ENCODE measurements around the gene UNC45A.

UNC45A gene

DNA sequence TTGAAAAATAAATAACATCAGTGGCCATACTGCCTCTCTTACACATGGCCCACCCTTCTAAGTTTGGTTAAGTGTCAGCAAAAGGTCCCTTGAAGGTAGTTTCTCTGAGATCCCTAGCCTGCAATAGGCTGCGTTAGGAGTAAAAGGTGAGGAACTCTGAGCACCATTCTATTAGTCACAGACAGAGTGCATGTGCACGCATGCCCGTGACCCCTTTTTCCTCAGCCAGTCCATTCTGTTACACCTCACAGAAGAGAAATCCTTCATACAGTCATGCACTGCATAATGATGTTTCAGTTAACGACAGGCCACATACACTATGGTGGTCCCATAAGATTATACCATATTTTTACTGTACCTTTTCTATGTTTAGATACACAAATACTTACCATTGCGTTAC lies 32.1 kb downstream of the UNC45A start:
- no peak for DNase-seq

DNA sequence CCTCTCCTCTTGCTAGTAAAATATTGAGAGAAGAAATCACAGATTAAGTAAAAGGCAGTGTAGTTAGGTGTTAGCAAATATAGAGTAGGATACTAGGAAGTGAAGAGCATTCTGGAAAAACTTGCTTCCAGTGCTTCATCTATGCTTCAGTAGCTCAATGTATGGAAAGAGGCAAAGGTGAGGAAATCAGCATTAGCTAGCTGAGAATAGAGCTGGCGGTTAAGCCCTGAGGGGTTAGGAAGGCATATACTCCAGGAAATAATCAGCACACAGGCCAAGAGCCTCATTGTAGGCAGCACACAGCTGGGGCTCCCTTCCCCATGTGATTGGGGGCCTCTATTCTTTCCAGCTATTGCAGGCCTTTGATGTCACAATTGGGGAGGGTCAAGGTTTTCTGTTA lies 33.3 kb downstream of the UNC45A start:
- no peak for DNase-seq

DNA sequence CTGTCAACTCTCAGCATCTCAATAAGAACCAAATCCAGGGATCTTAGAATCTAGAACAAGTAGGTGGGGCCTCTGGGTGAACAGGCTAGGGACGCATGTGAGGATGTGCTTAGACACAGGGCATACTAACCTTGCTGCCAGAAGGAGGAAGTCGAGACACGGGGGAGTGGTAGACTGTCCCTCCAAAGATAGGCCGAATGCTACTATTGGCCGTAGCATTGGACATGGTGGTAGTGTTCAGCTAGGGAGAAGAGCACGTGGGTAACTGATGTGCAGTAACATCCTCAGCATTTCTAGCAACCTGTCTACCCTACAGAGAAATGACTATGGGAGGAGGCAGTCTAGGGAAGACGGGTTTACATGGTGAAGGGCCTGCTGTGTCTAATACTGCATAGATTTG lies 35.2 kb downstream of the UNC45A start:
- no peak for DNase-seq

- no peak for DNase-seq
Observed at GRCh38 chr15:90972133-90972532, 37.0 kb downstream of the UNC45A start.

DNA sequence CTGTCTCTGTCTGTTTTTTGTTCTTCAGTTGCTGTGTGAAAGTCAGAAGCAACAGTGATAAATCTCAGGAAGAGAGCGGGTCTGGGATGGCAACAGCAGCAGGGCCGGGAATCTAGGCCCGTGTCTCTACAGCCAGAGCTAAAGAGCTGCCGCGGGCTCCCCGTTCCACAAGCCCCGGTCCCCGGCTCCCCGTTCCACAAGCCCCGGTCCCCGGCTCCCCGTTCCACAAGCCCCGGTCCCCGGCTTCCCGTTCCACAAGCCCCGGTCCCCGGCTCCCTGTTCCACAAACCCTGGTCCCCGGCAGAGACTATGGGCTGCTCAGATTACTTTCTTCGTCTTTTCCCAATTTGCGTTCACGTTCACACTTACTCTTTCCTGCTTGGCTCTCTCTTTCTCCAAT lies 39.1 kb downstream of the UNC45A start:
- DNase-seq, result no peak

- no peak for DNase-seq
Observed at GRCh38 chr15:90979582-90979981, 44.5 kb downstream of the UNC45A start.

DNA sequence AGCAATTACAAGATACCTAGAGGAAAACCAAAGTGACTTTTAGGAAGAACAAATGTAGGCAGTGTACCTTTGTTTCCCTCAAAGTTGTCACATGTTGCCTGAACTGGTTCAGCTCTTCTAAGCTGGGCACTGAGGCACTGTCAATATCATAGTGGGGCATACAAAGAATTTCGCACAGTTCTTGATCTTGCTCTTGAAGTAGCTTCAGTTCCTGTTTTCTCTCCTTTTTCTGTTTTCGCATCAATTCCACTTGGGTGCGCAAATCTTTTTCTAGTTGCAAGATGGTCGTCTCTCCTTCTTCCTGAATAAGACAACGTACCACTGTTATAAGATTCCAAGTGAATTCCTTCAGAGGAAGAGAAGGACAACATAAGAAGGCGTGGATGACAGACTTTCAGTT lies 46.6 kb downstream of the UNC45A start:
- DNase-seq, result no peak

DNA sequence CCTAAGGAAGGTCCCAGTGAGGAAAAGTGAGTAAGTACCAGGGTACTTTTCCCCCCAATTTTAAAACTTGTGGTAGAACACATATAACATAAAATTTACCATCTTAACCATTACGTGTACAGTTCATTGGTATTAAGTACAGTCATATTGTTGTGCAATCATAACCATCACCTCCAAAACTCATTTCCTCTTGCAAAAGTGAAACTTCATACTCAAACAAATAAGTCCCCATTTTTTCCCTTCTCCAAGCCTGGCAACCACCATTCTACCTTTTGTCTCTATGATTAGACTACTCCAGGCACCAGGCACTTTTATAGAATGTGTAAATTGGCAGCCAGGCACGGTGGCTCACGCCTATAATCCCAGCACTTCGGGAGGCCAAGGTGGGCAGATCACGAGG lies 47.0 kb downstream of the UNC45A start:
- peak; percentile 16 to 25 for DNase-seq

DNA sequence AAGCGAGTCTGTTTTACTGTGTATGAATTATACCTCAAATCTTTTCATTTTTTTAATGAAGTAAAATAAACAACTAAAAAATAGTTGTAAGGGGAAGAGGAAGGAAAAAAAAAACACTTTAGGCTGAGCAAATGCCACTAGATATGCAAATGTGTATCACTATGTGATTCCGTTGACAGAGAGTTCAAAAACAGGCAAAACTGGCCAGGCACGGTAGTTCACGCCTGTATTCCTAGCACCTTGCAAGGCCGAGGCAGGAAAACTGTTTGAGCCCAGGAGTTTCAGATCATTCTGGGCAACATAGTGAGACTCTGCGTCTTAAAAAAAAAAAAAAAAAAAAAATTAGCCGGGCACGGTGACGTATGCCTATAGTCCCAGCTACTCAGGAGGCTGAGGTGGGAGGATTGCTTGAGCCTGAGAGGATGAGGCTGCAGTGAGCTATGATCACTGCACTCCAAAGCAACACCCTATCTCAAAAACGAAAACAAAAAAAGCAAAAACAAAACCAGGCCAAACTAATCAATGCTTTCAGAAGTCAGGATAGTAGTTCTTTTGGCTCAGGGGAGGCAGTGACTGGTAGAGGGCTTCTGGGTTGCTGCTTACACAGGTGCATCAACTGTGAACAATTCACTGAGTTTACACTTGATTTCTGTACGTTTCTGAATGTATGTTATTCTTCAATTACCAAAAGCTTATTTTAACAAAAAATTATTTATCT lies 51.9 kb downstream of the UNC45A start:
- DNase-seq, result no peak

GRCh38 chr15:90987561-90988141 lies 52.6 kb downstream of the UNC45A start:
- DNase-seq, result no peak

GRCh38 chr15:90988296-90988695 lies 53.2 kb downstream of the UNC45A start:
- no peak for DNase-seq

GRCh38 chr15:90989040-90989768 lies 54.1 kb downstream of the UNC45A start:
- peak; percentile 21 to 57 for DNase-seq

- DNase-seq, result no peak
Observed at GRCh38 chr15:90990446-90990845, 55.4 kb downstream of the UNC45A start.

DNA sequence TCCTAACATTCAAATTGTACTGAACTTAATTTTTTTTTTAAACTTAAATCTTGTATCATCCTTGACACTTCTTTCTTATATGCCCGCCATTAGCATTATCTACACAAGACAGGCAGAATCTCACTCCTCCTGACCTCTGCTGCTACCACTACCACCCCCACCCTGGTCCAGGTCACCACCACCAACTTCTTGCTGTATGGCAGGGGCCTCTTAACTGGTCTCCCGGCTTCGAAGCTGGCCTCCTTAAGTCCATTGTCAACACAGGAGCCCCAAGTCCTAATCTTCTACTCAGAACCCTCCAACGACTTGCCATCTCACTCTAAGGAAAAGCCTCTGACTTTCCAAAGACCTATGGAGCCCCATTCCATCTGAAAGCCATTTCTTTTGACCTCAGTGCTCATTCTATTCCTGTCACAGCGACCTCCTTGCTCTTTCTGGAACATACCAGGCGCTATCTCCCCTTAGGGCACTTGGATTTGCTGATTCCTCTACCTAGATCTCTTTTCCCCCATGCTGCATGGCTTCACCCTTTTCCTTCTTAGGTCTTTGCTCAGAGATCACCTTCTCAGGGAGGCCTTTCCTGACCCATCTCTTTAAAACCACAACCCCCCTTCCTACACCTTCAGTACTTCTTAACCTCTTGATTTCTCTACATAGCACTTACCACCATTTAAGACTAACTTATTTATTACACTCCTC lies 56.7 kb downstream of the UNC45A start:
- DNase-seq, result no peak

DNA sequence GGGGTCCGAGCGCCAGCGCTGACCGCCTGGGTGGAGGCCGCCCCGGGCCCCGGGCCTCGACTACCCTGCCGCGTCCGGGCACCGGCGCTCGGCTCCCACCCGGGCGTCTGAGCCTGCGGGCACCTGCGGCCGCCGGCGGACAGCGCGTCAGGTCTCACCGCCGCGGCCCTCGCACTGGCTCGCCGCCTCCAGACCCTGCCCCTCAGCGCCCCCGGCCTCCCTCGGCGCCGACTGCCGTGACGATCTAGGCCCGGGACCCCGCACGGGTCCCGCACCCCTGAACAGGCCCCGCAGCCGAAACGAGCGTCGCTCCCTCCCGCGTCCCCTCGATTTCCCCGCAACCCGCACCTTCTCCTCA lies 59.0 kb downstream of the UNC45A start:
- DNase-seq, result no peak

GRCh38 chr15:90994417-90995311 lies 59.6 kb downstream of the UNC45A start, which contains the start of gene PRC1:
PRC1 (minus strand) TSS chr15:90994535; CDS start chr15:90994417, 118 bp downstream.
- peak; percentile 96 for DNase-seq

- DNase-seq, result no peak
Observed at GRCh38 chr15:90998737-90999136, 63.7 kb downstream of the UNC45A start.

- no peak for DNase-seq
Observed at GRCh38 chr15:91001209-91001608, 66.1 kb downstream of the UNC45A start.
